Measurements from ENCODE around the gene ATP7B. TPM values are rescaled to one million over a fixed set of nuclear protein-coding genes. Genes with fewer than 3 reads are reported as not detected.

ATP7B gene
- total RNA-seq, 1 experiment from 2014 or later: 11.6 TPM

DNA sequence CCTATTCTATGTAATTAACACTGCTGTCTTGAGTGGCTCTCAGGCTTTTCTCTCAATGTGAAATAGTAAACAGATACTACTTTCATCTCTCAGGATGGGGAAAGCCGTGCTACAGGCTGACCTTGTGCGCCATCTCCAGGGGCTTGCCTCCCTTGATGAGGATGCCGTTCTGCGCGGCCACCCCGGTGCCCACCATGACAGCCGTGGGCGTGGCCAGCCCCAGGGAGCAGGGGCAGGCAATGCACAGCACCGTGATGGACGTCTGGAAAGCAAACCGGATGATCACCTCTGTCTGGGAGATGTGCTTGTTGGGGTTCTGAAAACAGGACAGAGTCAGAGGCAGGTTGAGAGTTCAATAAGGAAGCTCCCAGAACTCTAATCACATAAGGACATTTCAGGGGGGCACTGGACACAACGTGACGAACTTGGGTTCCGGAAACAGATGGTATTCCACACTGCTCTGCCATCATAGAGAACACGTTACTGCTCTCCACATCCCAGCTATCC is 65.0 kb downstream of the ATP7B start:
- Mint-ChIP-seq H3K9me3 (peaks cover 7% of the 10 kb centered on the region), H3K27ac (no peak overlapping the region)
- POLR2A ChIA-PET: no interaction called here

DNA sequence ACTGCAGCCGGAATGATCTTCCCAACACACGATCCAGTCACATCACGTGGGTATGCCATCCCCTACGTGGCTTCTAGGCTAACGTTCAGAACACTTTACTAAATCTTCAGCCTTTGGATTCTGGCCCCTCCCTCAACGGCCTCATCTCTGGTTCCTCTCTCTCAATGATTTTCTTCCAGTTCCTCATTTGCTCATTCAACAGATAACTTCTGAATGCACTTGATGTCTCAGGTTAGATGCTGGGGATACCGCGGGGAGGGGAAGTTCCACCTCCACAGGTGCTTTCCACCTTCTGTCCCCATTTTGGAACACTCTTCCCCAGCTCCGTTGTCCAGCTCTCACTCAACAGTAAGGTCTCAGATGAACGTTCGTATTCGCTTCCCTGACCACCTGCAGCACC is 66.1 kb downstream of the ATP7B start:
- no peaks in the 10 kb centered on the region for H3K27me3 Mint-ChIP-seq (ENCODE audit: low read depth)
- H3K4me3 Mint-ChIP-seq: no peak overlapping the region
- H3K4me1 Mint-ChIP-seq: no peaks in the 10 kb centered on the region
- no peak for DNase-seq (ENCODE audit: low spot score)
- peak overlapping the region; percentile 48; the same call in 1 of the 2 replicates for H3K27ac Mint-ChIP-seq
- peaks cover 6% of the 10 kb centered on the region; the same call in 1 of the 2 replicates for H3K36me3 Mint-ChIP-seq
- POLR2A ChIA-PET: no interaction called here
- no peak for TF ChIP-seq OVOL2 (CRISPR knock-in tag; IDR thresholded peaks at IDR 0.05; ENCODE audit: borderline replicate concordance)
- no peak for TF ChIP-seq SOX15 (CRISPR knock-in tag; IDR thresholded peaks at IDR 0.05)
- TF ChIP-seq ZNF423 (CRISPR knock-in tag; IDR thresholded peaks at IDR 0.05): no peak
- no peak for TF ChIP-seq SMAD4 (CRISPR knock-in tag; IDR thresholded peaks at IDR 0.05)
- TF ChIP-seq, protein P1, sequence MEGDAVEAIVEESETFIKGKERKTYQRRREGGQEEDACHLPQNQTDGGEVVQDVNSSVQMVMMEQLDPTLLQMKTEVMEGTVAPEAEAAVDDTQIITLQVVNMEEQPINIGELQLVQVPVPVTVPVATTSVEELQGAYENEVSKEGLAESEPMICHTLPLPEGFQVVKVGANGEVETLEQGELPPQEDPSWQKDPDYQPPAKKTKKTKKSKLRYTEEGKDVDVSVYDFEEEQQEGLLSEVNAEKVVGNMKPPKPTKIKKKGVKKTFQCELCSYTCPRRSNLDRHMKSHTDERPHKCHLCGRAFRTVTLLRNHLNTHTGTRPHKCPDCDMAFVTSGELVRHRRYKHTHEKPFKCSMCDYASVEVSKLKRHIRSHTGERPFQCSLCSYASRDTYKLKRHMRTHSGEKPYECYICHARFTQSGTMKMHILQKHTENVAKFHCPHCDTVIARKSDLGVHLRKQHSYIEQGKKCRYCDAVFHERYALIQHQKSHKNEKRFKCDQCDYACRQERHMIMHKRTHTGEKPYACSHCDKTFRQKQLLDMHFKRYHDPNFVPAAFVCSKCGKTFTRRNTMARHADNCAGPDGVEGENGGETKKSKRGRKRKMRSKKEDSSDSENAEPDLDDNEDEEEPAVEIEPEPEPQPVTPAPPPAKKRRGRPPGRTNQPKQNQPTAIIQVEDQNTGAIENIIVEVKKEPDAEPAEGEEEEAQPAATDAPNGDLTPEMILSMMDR (IDR thresholded peaks at IDR 0.05): no peak
- no peak for TF ChIP-seq CBFB (CRISPR knock-in tag; IDR thresholded peaks at IDR 0.05; ENCODE audit: low read depth)
- TF ChIP-seq, protein P2, sequence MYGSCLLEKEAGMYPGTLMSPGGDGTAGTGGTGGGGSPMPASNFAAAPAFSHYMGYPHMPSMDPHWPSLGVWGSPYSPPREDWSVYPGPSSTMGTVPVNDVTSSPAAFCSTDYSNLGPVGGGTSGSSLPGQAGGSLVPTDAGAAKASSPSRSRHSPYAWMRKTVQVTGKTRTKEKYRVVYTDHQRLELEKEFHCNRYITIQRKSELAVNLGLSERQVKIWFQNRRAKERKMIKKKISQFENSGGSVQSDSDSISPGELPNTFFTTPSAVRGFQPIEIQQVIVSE (CRISPR knock-in tag; IDR thresholded peaks at IDR 0.05; ENCODE audit: borderline replicate concordance): no peak
- no peak for TF ChIP-seq ESRRA (CRISPR knock-in tag; IDR thresholded peaks at IDR 0.05; ENCODE audit: borderline replicate concordance)
- TF ChIP-seq SP1 (CRISPR knock-in tag; conservative IDR thresholded peaks at IDR 0.05): no peak
- no peak for TF ChIP-seq FOXJ3 (CRISPR knock-in tag; IDR thresholded peaks at IDR 0.05; ENCODE audit: borderline replicate concordance)
- no peak for TF ChIP-seq SMAD3 (CRISPR knock-in tag; IDR thresholded peaks at IDR 0.05; ENCODE audit: borderline replicate concordance)
- TF ChIP-seq, protein P3, sequence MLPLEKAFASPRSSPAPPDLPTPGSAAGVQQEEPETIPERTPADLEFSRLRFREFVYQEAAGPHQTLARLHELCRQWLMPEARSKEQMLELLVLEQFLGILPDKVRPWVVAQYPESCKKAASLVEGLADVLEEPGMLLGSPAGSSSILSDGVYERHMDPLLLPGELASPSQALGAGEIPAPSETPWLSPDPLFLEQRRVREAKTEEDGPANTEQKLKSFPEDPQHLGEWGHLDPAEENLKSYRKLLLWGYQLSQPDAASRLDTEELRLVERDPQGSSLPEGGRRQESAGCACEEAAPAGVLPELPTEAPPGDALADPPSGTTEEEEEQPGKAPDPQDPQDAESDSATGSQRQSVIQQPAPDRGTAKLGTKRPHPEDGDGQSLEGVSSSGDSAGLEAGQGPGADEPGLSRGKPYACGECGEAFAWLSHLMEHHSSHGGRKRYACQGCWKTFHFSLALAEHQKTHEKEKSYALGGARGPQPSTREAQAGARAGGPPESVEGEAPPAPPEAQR (CRISPR knock-in tag; IDR thresholded peaks at IDR 0.05): no peak
- TF ChIP-seq KAT7 (CRISPR knock-in tag; IDR thresholded peaks at IDR 0.05; ENCODE audit: borderline replicate concordance): no peak
- TF ChIP-seq, protein P4, sequence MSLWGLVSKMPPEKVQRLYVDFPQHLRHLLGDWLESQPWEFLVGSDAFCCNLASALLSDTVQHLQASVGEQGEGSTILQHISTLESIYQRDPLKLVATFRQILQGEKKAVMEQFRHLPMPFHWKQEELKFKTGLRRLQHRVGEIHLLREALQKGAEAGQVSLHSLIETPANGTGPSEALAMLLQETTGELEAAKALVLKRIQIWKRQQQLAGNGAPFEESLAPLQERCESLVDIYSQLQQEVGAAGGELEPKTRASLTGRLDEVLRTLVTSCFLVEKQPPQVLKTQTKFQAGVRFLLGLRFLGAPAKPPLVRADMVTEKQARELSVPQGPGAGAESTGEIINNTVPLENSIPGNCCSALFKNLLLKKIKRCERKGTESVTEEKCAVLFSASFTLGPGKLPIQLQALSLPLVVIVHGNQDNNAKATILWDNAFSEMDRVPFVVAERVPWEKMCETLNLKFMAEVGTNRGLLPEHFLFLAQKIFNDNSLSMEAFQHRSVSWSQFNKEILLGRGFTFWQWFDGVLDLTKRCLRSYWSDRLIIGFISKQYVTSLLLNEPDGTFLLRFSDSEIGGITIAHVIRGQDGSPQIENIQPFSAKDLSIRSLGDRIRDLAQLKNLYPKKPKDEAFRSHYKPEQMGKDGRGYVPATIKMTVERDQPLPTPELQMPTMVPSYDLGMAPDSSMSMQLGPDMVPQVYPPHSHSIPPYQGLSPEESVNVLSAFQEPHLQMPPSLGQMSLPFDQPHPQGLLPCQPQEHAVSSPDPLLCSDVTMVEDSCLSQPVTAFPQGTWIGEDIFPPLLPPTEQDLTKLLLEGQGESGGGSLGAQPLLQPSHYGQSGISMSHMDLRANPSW (CRISPR knock-in tag; conservative IDR thresholded peaks at IDR 0.05; ENCODE audit: low read depth): no peak
- CTCF ChIA-PET: no interaction called here
- no peaks in the 10 kb centered on the region; the same call in 1 of the 2 replicates for H3K9me3 Mint-ChIP-seq
- ATAC-seq: no peak

More for the DNA sequence above, 65.0 kb downstream of the ATP7B start:
- Mint-ChIP-seq H3K4me1 (no peaks in the 10 kb centered on the region), H3K36me3 (peaks cover 8% of the 10 kb centered on the region; the same call in 1 of the 2 replicates), H3K4me3 (no peak overlapping the region), H3K27me3 (ENCODE audit: low read depth) (no peaks in the 10 kb centered on the region)
- TF ChIP-seq ZNF423 (CRISPR knock-in tag; IDR thresholded peaks at IDR 0.05) (no peak), SP1 (CRISPR knock-in tag; conservative IDR thresholded peaks at IDR 0.05) (no peak)
- DNase-seq (ENCODE audit: low spot score) (no peak), ATAC-seq (no peak)
- CTCF ChIA-PET: no interaction called here

DNA sequence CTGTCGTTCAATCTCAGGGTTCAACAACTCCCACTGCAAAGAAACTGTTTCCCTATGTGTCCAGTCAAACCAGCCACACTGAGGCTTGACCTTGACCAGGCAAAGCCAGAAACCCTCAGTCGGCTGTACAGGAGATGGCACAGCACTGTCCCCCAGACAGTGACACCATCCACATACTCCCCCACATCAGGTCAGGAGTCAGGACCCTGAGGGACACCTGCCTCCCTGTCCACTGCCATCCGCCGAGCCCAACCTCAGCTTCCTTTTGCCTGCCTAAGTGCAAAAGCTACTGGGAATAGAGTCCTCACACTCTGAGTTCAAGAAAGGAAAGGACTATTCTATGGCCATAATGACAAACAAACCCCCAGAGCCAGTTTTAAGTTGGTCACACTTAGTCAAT is 66.8 kb downstream of the ATP7B start:
- H3K9me3 Mint-ChIP-seq: no peaks in the 10 kb centered on the region
- H3K36me3 Mint-ChIP-seq: no peaks in the 10 kb centered on the region
- ChIA-PET CTCF (interaction anchor here (1.1 kb wide), 1 partner anchor 9 kb away, joined by 3 read pairs; no protein-coding TSS in a partner anchor), POLR2A (no interaction called here)
- no peak overlapping the region for H3K4me3 Mint-ChIP-seq
- ATAC-seq (no peak), DNase-seq (ENCODE audit: low spot score) (no peak)
- H3K4me1 Mint-ChIP-seq: no peaks in the 10 kb centered on the region
- no peak overlapping the region for H3K27ac Mint-ChIP-seq
- H3K27me3 Mint-ChIP-seq (ENCODE audit: low read depth): no peaks in the 10 kb centered on the region
- TF ChIP-seq, protein P5, sequence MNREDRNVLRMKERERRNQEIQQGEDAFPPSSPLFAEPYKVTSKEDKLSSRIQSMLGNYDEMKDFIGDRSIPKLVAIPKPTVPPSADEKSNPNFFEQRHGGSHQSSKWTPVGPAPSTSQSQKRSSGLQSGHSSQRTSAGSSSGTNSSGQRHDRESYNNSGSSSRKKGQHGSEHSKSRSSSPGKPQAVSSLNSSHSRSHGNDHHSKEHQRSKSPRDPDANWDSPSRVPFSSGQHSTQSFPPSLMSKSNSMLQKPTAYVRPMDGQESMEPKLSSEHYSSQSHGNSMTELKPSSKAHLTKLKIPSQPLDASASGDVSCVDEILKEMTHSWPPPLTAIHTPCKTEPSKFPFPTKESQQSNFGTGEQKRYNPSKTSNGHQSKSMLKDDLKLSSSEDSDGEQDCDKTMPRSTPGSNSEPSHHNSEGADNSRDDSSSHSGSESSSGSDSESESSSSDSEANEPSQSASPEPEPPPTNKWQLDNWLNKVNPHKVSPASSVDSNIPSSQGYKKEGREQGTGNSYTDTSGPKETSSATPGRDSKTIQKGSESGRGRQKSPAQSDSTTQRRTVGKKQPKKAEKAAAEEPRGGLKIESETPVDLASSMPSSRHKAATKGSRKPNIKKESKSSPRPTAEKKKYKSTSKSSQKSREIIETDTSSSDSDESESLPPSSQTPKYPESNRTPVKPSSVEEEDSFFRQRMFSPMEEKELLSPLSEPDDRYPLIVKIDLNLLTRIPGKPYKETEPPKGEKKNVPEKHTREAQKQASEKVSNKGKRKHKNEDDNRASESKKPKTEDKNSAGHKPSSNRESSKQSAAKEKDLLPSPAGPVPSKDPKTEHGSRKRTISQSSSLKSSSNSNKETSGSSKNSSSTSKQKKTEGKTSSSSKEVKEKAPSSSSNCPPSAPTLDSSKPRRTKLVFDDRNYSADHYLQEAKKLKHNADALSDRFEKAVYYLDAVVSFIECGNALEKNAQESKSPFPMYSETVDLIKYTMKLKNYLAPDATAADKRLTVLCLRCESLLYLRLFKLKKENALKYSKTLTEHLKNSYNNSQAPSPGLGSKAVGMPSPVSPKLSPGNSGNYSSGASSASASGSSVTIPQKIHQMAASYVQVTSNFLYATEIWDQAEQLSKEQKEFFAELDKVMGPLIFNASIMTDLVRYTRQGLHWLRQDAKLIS (CRISPR knock-in tag; IDR thresholded peaks at IDR 0.05; ENCODE audit: borderline replicate concordance): no peak
- no peak for TF ChIP-seq FOXK1 (CRISPR knock-in tag; IDR thresholded peaks at IDR 0.05)
- no peak for TF ChIP-seq JAZF1 (CRISPR knock-in tag; IDR thresholded peaks at IDR 0.05)
- no peak for TF ChIP-seq ZNF138 (CRISPR knock-in tag; conservative IDR thresholded peaks at IDR 0.05)
- TF ChIP-seq, protein P6, sequence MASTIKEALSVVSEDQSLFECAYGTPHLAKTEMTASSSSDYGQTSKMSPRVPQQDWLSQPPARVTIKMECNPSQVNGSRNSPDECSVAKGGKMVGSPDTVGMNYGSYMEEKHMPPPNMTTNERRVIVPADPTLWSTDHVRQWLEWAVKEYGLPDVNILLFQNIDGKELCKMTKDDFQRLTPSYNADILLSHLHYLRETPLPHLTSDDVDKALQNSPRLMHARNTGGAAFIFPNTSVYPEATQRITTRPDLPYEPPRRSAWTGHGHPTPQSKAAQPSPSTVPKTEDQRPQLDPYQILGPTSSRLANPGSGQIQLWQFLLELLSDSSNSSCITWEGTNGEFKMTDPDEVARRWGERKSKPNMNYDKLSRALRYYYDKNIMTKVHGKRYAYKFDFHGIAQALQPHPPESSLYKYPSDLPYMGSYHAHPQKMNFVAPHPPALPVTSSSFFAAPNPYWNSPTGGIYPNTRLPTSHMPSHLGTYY (CRISPR knock-in tag; IDR thresholded peaks at IDR 0.05): no peak
- no peak for TF ChIP-seq MYBL2 (CRISPR knock-in tag; IDR thresholded peaks at IDR 0.05)
- TF ChIP-seq ETV6 (CRISPR knock-in tag; IDR thresholded peaks at IDR 0.05): no peak
